ENCODE data around the gene RPRD1B. TPM values are rescaled to one million over a fixed set of nuclear protein-coding genes. Genes with fewer than 3 reads are reported as not detected.

Gene RPRD1B
- polyA plus RNA-seq, 1 experiment = 23.7 TPM

- Histone ChIP-seq H3K27ac (ENCODE audit: low read depth, low read length) (no peak overlapping the region), H3K4me3 (ENCODE audit: low read depth, low read length) (no peak overlapping the region), H3K27me3 (ENCODE audit: control insufficient read depth, insufficient read depth, low read length) (no peaks in the 10 kb centered on the region), H3K9me3 (ENCODE audit: control insufficient read depth, insufficient read depth, low read length) (no peaks in the 10 kb centered on the region)
- POLR2A ChIA-PET = interaction anchor here (0.8 to 1.1 kb wide), 2 partner anchors 9 to 10 kb away, joined by 5 to 7 read pairs; partner anchors contain the start of genes RPRD1B and TTI1
- no peak for DNase-seq (ENCODE audit: low read depth, low spot score)
- TF ChIP-seq CTCF (IDR thresholded peaks at IDR 0.05; ENCODE audit: low read depth, low read length) = no peak
- CTCF ChIA-PET = interaction anchor here (1.0 to 6.0 kb wide), 4 partner anchors 10 to 479 kb away, joined by 3 to 29 read pairs (median 6); partner anchors contain the start of genes RPRD1B and TTI1
Measured at GRCh38 chr20:38043512-38044300, 10.2 kb downstream of the RPRD1B start.

GRCh38 chr20:38044685-38045084 lies 11.1 kb downstream of the RPRD1B start:
- H3K27me3 ChIP-seq (ENCODE audit: control insufficient read depth, insufficient read depth, low read length) = no peaks in the 10 kb centered on the region
- DNase-seq (ENCODE audit: low read depth, low spot score) = no peak
- CTCF ChIA-PET = interaction anchor here (1.2 to 21.3 kb wide), 4 partner anchors 11 to 177 kb away, joined by 3 to 459 read pairs (median 19); partner anchors contain the start of genes RPRD1B and TTI1
- H3K9me3 ChIP-seq (ENCODE audit: control insufficient read depth, insufficient read depth, low read length) = no peaks in the 10 kb centered on the region
- H3K4me3 ChIP-seq (ENCODE audit: low read depth, low read length) = no peak overlapping the region
- H3K27ac ChIP-seq (ENCODE audit: low read depth, low read length) = no peak overlapping the region
- no peak for TF ChIP-seq CTCF (IDR thresholded peaks at IDR 0.05; ENCODE audit: low read depth, low read length)
- POLR2A ChIA-PET = no interaction called here

GRCh38 chr20:38046572-38046971 lies 13.0 kb downstream of the RPRD1B start:
- H3K27ac ChIP-seq (ENCODE audit: low read depth, low read length) = no peak overlapping the region
- no peaks in the 10 kb centered on the region for H3K9me3 ChIP-seq (ENCODE audit: control insufficient read depth, insufficient read depth, low read length)
- H3K27me3 ChIP-seq (ENCODE audit: control insufficient read depth, insufficient read depth, low read length) = no peaks in the 10 kb centered on the region
- no peak overlapping the region for H3K4me3 ChIP-seq (ENCODE audit: low read depth, low read length)
- TF ChIP-seq CTCF (IDR thresholded peaks at IDR 0.05; ENCODE audit: low read depth, low read length) = no peak
- ChIA-PET CTCF (interaction anchor here (1.2 to 21.3 kb wide), 3 partner anchors 11 to 175 kb away, joined by 3 to 459 read pairs (median 29); no protein-coding TSS in a partner anchor), POLR2A (no interaction called here)
- no peak for DNase-seq (ENCODE audit: low read depth, low spot score)

- CTCF ChIA-PET = interaction anchor here (0.6 to 21.3 kb wide), 4 partner anchors 8 to 359 kb away, joined by 3 to 459 read pairs (median 16); no protein-coding TSS in a partner anchor
Measured at GRCh38 chr20:38049800-38050199, 16.3 kb downstream of the RPRD1B start.

More at GRCh38 chr20:38049800-38050199, 16.3 kb downstream of the RPRD1B start:
- H3K27ac ChIP-seq (ENCODE audit: low read depth, low read length) = peak overlapping the region; percentile 47
- H3K4me3 ChIP-seq (ENCODE audit: low read depth, low read length) = no peak overlapping the region
- H3K27me3 ChIP-seq (ENCODE audit: control insufficient read depth, insufficient read depth, low read length) = no peaks in the 10 kb centered on the region
- DNase-seq (ENCODE audit: low read depth, low spot score) = peak; percentile 48
- POLR2A ChIA-PET = no interaction called here
- H3K9me3 ChIP-seq (ENCODE audit: control insufficient read depth, insufficient read depth, low read length) = no peaks in the 10 kb centered on the region
- no peak for TF ChIP-seq CTCF (IDR thresholded peaks at IDR 0.05; ENCODE audit: low read depth, low read length)
